PC-9 (cell line): ENCODE measurements around the gene UFC1. TPM values are rescaled to one million over a fixed set of nuclear protein-coding genes. Genes with fewer than 3 reads are reported as not detected.

Experiments
- BruUV-seq: library from RNA; stranded (reverse); fragments of 400-500 nt; replicated peaks from 2 replicates; lab custom pipeline; 2021; lab: Mats Ljungman, UMichigan
- CTCF ChIA-PET: fragments of 300-600 bp; sonication (Branson Sonifier 250); formaldehyde crosslinking; loops from one replicate; lab custom pipeline; 2022; ENCODE audit warnings: antibody characterized with exemption; lab: Charles Lee
- POLR2A ChIA-PET: fragments of 300-600 bp; sonication (Branson Sonifier 250); formaldehyde crosslinking; loops from one replicate; lab custom pipeline; 2022; ENCODE audit warnings: antibody characterized with exemption; ENCODE audit not compliant: unreplicated experiment; lab: Charles Lee
- DNase-seq, 2 experiments: peaks; one replicate each; pipeline versions ENCODE4 v3.0.0 to v3.0.0-alpha.2; 2015 to 2022; ENCODE audit warnings: mixed read lengths in 1 of 2
- H2AFZ ChIP-seq: fragments of 200-600 bp; sonication (generic); 2 replicates; pipeline ENCODE4 v1.8.1; 2017; ENCODE audit warnings: antibody characterized with exemption
- H3F3A ChIP-seq: fragments of 200-600 bp; sonication (generic); 2 replicates; pipeline ENCODE4 v1.8.1; 2017; ENCODE audit warnings: antibody characterized with exemption, mild to moderate bottlenecking, low read depth; ENCODE audit not compliant: insufficient read depth
- H3K27ac ChIP-seq: fragments of 200-600 bp; sonication (generic); 2 replicates; pipeline ENCODE4 v1.6.1; 2016; ENCODE audit warnings: mixed run types
- H3K27me3 ChIP-seq: fragments of 200-600 bp; sonication (generic); 2 replicates; pipeline ENCODE4 v1.6.1; 2016; ENCODE audit warnings: low read depth, mixed run types; ENCODE audit not compliant: insufficient read depth
- H3K36me3 ChIP-seq: fragments of 200-600 bp; sonication (generic); 2 replicates; pipeline ENCODE4 v1.6.1; 2016; ENCODE audit warnings: low read depth, mixed run types
- H3K4me1 ChIP-seq: fragments of 200-600 bp; sonication (generic); replicated peaks from 2 replicates; pipeline ENCODE4 v1.6.1; 2016; ENCODE audit warnings: mixed run types; ENCODE audit not compliant: insufficient read depth
- H3K4me2 ChIP-seq: fragments of 200-600 bp; sonication (generic); 2 replicates; pipeline ENCODE4 v1.6.1; 2017; ENCODE audit warnings: mixed run types
- H3K4me3 ChIP-seq: fragments of 200-600 bp; sonication (generic); 2 replicates; pipeline ENCODE4 v1.6.1; 2016; ENCODE audit warnings: mixed run types
- H3K79me2 ChIP-seq: fragments of 200-600 bp; sonication (generic); 2 replicates; pipeline ENCODE4 v1.6.1; 2017; ENCODE audit warnings: low read depth, mixed run types
- H3K9me2 ChIP-seq: fragments of 200-600 bp; sonication (generic); 2 replicates; pipeline ENCODE4 v1.8.1; 2017; ENCODE audit warnings: mild to moderate bottlenecking; ENCODE audit not compliant: insufficient read depth
- H3K9me3 ChIP-seq: fragments of 200-600 bp; sonication (generic); 2 replicates; pipeline ENCODE4 v1.8.1; 2016; ENCODE audit warnings: low read depth; ENCODE audit not compliant: insufficient read depth
- H4K20me1 ChIP-seq: fragments of 200-600 bp; sonication (generic); 2 replicates; pipeline ENCODE4 v1.8.1; 2017; ENCODE audit not compliant: insufficient read depth
- CTCF ChIP-seq: fragments of 200-600 bp; sonication (generic); conservative IDR thresholded peaks from 2 replicates; pipeline ENCODE4 v1.6.1; 2017; ENCODE audit warnings: mixed run types, antibody characterized with exemption, mild to moderate bottlenecking, moderate library complexity
- EZH2 ChIP-seq: fragments of 200-600 bp; sonication (generic); IDR thresholded peaks from 2 replicates; pipeline ENCODE4 v1.8.0; 2017; ENCODE audit warnings: antibody characterized with exemption, low read depth
- intact Hi-C: fragments of 100-400 bp; cut with micrococcal nuclease; formaldehyde crosslinking; loops from one replicate; pipeline ENCODE4 v1.10.0; 2022; ENCODE audit not compliant: unreplicated experiment
- total RNA-seq: library from RNA; stranded (reverse); gene quantifications from 2 replicates; pipeline ENCODE4 v1.2.3, GENCODE V29; 2021

The UFC1 gene
- total RNA-seq, 1 experiment from 2014 or later, result 74.9 TPM

- intact Hi-C loops, result loop anchor here (2.0 kb wide), 1 partner anchor 48 kb away; the partner anchor contains the start of gene PPOX
- DNase-seq, result peak in 1 of 2 experiments; percentile 49
- BruUV-seq, result no TSS peak
- peak overlapping the region; percentile 82 for H3K4me3 ChIP-seq
- H3K27me3 ChIP-seq, result no peaks in the 10 kb centered on the region
- no peaks in the 10 kb centered on the region; the same call in 1 of the 2 replicates for H4K20me1 ChIP-seq
- H3K9me2 ChIP-seq, result no peaks in the 10 kb centered on the region
- peak overlapping the region; percentile 81; the same call in 1 of the 2 replicates for H3K27ac ChIP-seq
- peaks cover 38% of the 10 kb centered on the region for H3K4me1 ChIP-seq
- POLR2A ChIA-PET, result no interaction called here
- no peak overlapping the region for H2AFZ ChIP-seq
- TF ChIP-seq CTCF (peak; percentile 61; the same call in 1 of the 2 replicates), EZH2 (no peak)
- CTCF ChIA-PET, result no interaction called here
- H3K9me3 ChIP-seq, result no peaks in the 10 kb centered on the region
- H3K36me3 ChIP-seq, result no peaks in the 10 kb centered on the region
- H3F3A ChIP-seq, result peaks cover 56% of the 10 kb centered on the region
- peaks cover 44% of the 10 kb centered on the region for H3K79me2 ChIP-seq
- peak overlapping the region; percentile 94 for H3K4me2 ChIP-seq
Observed at GRCh38 chr1:161119092-161119903, 34.5 kb upstream of the UFC1 start.

GRCh38 chr1:161121042-161121650 is 32.6 kb upstream of the UFC1 start:
- peaks cover 29% of the 10 kb centered on the region for H3K79me2 ChIP-seq
- no peak for DNase-seq
- H3K4me3 ChIP-seq, result no peak overlapping the region
- H3K36me3 ChIP-seq, result no peaks in the 10 kb centered on the region
- no peak overlapping the region for H3K4me2 ChIP-seq
- peaks cover 40% of the 10 kb centered on the region for H3F3A ChIP-seq
- POLR2A ChIA-PET, result interaction anchor here (0.5 kb wide), 1 partner anchor 12 kb away, joined by 6 read pairs; no protein-coding TSS in a partner anchor
- no peaks in the 10 kb centered on the region for H3K9me2 ChIP-seq
- peaks cover 22% of the 10 kb centered on the region for H3K4me1 ChIP-seq
- H3K27ac ChIP-seq, result no peak overlapping the region
- H3K9me3 ChIP-seq, result no peaks in the 10 kb centered on the region
- CTCF ChIA-PET, result interaction anchor here (0.6 kb wide), 2 partner anchors 12 to 36 kb away, joined by 6 to 7 read pairs; no protein-coding TSS in a partner anchor
- H3K27me3 ChIP-seq, result no peaks in the 10 kb centered on the region
- intact Hi-C loops, result no loop called here
- no TSS peak for BruUV-seq
- no peak overlapping the region for H2AFZ ChIP-seq
- no peaks in the 10 kb centered on the region for H4K20me1 ChIP-seq
- no peak for TF ChIP-seq CTCF
- no peak for TF ChIP-seq EZH2

DNA sequence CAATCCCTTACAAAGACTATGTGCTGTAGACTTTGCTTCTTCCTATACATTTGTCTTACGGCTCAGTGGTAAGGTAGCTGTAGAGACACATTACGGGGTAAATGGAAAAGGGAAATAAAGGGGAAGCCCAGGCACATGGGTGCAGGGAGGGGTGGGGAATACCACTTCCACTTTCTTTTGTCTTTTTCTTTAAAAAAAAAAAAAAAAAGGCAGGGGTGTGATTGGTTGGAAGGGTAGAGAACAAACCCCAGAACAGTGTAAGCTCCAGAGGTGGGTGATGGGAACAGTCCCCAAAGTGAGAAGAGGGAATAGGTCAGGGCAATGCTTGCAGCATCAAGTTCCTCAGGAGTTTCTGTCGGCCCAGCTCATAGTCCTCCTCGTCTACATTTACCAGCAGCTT is 31.9 kb upstream of the UFC1 start:
- 0 out of 2 replicates have a peak, but pooled peaks cover 2% of the 10 kb centered on the region for H3K36me3 ChIP-seq
- ChIA-PET CTCF (no interaction called here), POLR2A (no interaction called here)
- H3F3A ChIP-seq, result peaks cover 34% of the 10 kb centered on the region; the same call in 1 of the 2 replicates
- BruUV-seq, result no TSS peak
- peaks cover 23% of the 10 kb centered on the region for H3K79me2 ChIP-seq
- H3K27ac ChIP-seq, result no peak overlapping the region
- no peaks in the 10 kb centered on the region for H3K27me3 ChIP-seq
- no peak for DNase-seq
- H3K9me2 ChIP-seq, result no peaks in the 10 kb centered on the region
- H3K4me1 ChIP-seq, result peaks cover 16% of the 10 kb centered on the region
- intact Hi-C loops, result no loop called here
- no peak overlapping the region for H3K4me2 ChIP-seq
- H4K20me1 ChIP-seq, result no peaks in the 10 kb centered on the region
- H3K9me3 ChIP-seq, result no peaks in the 10 kb centered on the region
- H2AFZ ChIP-seq, result no peak overlapping the region
- no peak overlapping the region for H3K4me3 ChIP-seq
- TF ChIP-seq EZH2, result no peak
- no peak for TF ChIP-seq CTCF
